HG03439 (cell line): ENCODE data around the gene SART3.
"Not testable (repeated sequence)": the region's sequence is repeated elsewhere in the genome, so short reads cannot be mapped to it uniquely, and the experiment has no call there.

Experiments used
- ATAC-seq: cut with Tn5 transposase; IDR thresholded peaks from one replicate; pipeline ENCODE4 v1.9.1; 2021; ENCODE audit warnings: mild to moderate bottlenecking, moderate library complexity; ENCODE audit not compliant: unreplicated experiment

SART3 gene

GRCh38 chr12:108502922-108503321, 58.1 kb downstream of the SART3 start:
- ATAC-seq = no peak

- ATAC-seq = no peak
These were observed 62.8 kb downstream of the SART3 start for GRCh38 chr12:108498136-108498535.

GRCh38 chr12:108495823-108496579, 65.0 kb downstream of the SART3 start:
- ATAC-seq = no peak

- no peak for ATAC-seq
These were observed 65.9 kb downstream of the SART3 start for GRCh38 chr12:108495054-108495453.

GRCh38 chr12:108491256-108491655, 69.7 kb downstream of the SART3 start:
- ATAC-seq = no peak

- not testable (repeated sequence) for ATAC-seq
These were observed 73.9 kb downstream of the SART3 start for GRCh38 chr12:108487029-108487428.

- ATAC-seq = not testable (repeated sequence)
These were observed 75.6 kb downstream of the SART3 start for GRCh38 chr12:108485371-108485770.

GRCh38 chr12:108484845-108485244, 76.1 kb downstream of the SART3 start:
- no peak for ATAC-seq

GRCh38 chr12:108484431-108484830, 76.5 kb downstream of the SART3 start:
- ATAC-seq = no peak

GRCh38 chr12:108483213-108484059, 77.5 kb downstream of the SART3 start:
- no peak for ATAC-seq

GRCh38 chr12:108482717-108483212, 78.2 kb downstream of the SART3 start:
- ATAC-seq = no peak

- ATAC-seq = no peak
These were observed 81.5 kb downstream of the SART3 start for GRCh38 chr12:108479364-108480070.

- no peak for ATAC-seq
These were observed 82.3 kb downstream of the SART3 start for GRCh38 chr12:108478611-108479206.

- ATAC-seq = no peak
These were observed 83.1 kb downstream of the SART3 start for GRCh38 chr12:108477881-108478259.

- ATAC-seq = no peak
These were observed 83.7 kb downstream of the SART3 start for GRCh38 chr12:108477055-108477880.

- no peak for ATAC-seq
These were observed 85.6 kb downstream of the SART3 start for GRCh38 chr12:108475396-108475795.

GRCh38 chr12:108473400-108474055, 87.4 kb downstream of the SART3 start:
- ATAC-seq = no peak
